AML-193 (cell line): Measurements from ENCODE around the gene IGSF9.

Experiments
- DNase-seq, 2 experiments: peaks; one replicate each; lab custom pipeline; 2025; lab: John Stamatoyannopoulos, UW

Gene IGSF9

GRCh38 chr1:159972443-159973205 is 27.2 kb upstream of the IGSF9 start:
- no peak for DNase-seq

DNA sequence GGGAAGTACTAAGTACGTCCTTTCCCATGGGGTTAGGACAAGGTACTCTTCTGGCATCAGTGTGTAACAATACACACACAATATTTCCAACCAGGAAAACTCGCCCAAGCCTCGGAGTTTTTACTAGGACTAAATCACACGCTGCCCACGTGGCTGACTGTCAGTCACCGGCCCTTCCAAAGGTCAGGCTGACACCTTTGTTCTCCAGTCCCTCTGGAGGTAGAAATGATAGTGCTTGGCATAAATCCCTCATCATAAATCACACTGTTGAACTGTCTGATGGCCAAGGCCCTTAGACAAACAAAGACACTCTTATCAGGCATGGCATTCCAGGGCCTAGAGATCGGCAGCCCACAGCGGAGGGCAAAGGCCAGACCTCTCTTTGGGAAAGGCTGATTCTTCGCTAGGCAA is 25.5 kb upstream of the IGSF9 start:
- DNase-seq, result no peak

GRCh38 chr1:159968901-159969300 is 23.5 kb upstream of the IGSF9 start:
- no peak for DNase-seq

DNA sequence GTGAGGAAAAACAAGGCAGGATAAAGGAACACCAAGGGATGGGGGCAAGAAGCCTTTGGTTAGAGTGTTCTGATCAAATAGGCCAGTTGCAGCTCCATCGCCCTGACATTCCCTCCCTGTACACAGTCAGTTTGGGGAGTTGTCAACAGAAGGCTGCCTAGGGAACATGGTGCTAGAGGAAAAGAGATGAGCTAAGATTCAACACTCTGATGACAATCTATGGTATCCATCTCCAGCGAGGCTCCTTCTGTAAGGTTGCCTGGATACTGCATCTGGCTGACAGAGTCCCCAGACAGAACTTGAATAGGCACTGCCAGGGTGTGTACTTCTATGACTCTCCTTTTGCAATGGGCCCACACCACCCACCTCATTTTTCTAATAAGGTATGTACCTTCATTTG is 19.9 kb upstream of the IGSF9 start:
- no peak for DNase-seq

GRCh38 chr1:159964144-159964543 is 18.7 kb upstream of the IGSF9 start:
- no peak for DNase-seq

DNA sequence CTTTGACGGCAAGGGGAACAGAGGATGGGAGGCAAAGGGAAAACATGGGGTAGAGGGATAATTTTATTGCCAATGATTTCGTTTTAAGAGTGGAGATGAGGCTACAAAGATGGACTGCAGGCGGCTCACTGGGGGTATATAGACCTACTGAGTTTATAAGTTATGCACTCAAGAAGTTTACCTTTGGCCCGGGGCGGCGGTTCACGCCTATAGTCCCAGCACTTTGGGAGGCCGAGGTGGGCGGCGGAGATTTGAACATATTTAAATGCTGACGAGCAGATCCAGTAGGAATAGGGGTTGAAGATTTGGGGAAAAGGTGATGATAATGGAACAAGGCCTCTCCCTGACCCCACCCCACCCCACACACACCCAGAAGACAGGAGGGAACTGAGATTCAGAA is 16.8 kb upstream of the IGSF9 start:
- no peak for DNase-seq

DNA sequence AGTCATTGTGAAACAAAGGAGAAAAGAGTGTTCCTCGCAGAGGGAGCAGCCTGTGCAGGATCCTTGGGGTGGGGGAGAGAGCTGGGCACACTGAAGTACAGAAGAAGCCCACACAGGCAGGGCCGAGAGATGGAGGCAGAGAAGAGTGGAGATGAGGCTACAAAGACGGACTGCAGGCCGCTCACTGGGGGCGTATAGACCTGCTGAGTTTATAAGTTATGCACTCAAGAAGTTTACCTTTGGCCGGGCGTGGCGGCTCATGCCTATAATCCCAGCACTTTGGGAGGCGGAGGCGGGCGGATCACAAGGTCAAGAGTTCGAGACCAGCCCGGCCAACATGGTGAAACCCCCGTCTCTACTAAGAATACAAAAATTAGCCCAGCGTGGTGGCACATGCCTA is 16.2 kb upstream of the IGSF9 start:
- DNase-seq, result no peak

GRCh38 chr1:159960721-159961381 is 15.4 kb upstream of the IGSF9 start:
- no peak for DNase-seq

GRCh38 chr1:159959451-159959850 is 14.0 kb upstream of the IGSF9 start:
- DNase-seq, result no peak

DNA sequence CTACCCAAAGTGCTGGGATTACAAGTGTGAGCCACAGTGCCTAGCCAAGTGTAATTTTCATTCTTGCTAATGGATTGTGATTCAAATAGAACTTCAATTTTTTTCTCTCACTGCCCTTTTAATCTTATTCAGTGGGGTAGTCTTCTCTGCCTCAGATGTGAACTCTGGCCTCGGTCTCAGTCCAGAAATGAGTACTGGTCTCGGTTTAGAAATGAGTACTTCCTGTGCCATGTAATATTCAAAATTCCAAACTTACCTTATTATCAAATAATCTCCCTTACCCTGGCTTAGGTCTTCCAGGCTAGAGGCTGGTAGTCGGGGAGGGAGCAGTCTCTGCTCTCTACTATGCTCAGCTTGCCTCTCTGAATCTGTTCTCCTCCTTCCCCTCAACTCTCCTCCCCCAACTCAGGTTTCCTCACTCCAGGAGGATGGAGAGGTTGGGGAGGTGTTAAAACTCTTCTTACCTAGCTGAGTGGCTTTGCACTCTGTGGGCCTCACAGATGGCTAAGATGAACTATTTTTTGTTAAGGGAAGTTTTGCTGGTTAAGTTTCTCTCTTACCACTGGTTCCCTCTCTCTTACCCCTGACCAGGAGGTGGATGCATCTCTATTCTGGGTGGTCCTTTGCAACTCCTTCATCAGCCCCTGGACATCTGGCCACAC is 13.4 kb upstream of the IGSF9 start:
- no peak for DNase-seq

DNA sequence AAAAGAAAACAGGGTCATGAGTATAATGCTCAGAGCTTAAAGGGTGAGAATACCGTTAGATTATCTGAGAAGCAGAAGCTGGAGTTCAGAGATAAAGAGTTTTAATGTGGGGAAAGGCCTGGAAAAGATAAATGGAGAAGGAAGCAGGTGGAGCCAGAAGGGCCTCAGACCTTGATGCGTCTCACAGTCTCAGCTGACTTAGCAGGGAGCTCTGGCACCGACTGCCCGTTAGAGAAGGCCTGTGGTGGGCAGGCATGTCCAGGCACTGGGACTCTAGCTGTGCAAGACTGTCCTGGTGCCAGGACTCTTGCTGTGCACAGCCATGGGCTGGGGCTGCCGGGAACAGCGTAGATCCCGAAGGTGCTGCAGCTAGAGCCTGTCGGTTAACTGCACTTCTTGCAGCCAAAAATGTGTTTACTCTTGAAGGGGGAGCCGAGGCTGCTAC is 12.4 kb upstream of the IGSF9 start:
- DNase-seq, result no peak

DNA sequence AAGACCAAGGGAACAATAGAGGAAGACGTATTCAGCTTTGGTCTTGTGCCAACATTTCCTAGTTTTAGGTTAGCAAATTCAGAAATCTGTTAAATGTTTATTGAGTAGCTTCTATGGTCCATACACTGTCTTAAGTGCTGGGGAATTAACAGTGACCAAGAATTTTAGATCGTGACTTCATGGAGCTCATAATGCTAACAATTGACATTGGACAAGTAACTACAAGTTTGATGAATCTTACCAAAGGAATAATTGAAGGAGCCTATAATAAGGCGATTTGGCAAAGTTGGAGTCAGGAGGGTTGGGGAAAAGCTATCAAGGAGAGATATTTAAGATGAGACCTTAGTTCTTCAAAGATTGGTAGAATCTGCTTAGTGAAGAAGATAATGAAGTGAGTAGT is 10.0 kb upstream of the IGSF9 start:
- no peak for DNase-seq

DNA sequence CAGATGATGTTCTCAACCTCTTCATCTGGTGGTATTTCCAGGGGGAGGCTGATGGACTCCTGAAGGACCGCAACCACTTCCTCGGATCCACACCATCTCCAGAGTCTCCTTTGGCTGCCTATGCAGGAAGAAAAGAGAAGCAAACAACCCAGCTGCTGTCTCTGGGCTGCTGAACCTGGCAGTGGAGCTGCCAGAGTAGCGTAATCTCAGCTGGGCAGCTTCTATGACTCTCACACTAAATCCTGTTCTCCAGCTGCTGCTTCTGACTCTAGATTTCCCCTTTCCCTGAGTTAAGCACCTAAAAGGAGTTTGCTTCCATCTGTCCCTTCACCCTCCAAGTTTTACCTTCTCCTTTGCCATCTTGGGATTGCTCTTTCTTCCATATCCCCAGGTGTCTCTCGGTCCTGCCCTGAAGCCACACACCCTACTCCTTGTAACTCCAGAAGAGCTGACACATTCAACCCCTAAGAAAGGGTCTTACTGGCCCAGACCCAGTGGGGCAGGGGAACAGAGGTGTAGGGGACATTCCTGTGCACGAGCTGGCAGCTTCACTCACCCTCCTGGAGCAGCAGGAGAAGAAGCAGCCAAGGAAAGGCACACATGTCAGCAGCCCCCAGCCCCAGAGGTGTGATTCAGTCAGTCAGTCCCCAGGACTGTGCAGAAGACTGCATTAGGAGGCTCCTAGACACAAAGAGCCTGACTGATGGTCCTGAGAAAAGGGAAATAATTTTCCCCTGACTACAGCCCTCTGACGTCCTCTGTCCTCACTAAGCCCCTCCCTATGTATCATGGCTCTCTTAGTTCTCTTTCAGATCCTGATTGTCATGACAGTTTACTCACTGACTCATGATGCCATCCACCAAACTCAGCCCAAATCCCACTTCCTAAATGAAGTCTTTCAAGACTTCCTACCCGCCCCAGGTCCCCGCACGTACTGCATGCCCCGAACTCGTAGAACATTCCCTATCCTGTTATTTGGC is 8.4 kb upstream of the IGSF9 start, which contains the start of gene SLAMF9:
Gene SLAMF9 (minus strand): TSS at position 702 of the 980 bp plus-strand sequence. CDS start 100 bp downstream, at position 602.
- DNase-seq, result no peak

DNA sequence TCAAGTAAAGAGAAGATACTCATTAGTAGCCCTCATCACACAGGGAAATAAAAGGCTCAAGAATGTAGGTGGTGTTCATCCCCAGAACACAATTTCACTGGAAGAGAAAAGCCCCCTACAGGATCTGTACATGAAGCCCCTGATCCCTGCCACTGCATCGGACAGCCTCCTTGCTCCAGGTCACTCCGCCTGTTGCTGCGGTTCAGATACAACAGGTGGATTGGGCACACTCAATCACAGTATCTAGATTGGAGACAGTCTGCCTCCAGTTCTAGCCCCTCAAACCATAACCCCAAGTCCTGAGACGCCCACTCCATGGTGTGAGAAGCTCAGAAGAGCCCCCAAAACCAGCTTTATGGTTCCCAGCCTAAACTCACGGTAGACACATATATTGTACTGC is 7.5 kb upstream of the IGSF9 start:
- no peak for DNase-seq

DNA sequence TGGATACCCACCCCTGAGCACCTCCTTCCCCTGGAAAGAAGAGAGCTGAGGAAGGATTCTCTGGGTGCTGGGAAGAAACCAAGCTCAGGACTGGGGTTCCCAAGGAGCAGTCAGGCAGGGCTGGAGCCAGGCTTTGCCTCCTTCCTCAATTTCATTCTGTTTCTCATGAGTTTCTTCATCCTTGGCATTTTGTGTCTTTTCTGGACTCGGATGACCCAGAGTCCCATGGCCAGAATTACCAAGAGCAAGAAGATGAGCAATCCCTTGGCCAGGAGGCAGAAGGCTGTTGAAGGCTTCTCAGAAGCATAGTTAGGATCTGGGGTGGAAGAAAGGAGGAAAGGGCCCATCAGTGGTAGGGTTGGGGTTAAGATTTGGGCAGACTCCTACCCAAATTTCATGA is 6.1 kb upstream of the IGSF9 start:
- no peak for DNase-seq

- DNase-seq, result no peak
Measured at GRCh38 chr1:159951016-159951415, 5.6 kb upstream of the IGSF9 start.

GRCh38 chr1:159949981-159950381 is 4.6 kb upstream of the IGSF9 start:
- DNase-seq, result no peak

- DNase-seq, result no peak
Measured at GRCh38 chr1:159949123-159949522, 3.7 kb upstream of the IGSF9 start.

GRCh38 chr1:159947942-159948341 is 2.5 kb upstream of the IGSF9 start:
- no peak for DNase-seq

- DNase-seq, result no peak
Measured at GRCh38 chr1:159946242-159947187, 1.1 kb upstream of the IGSF9 start.
